GM12801 (cell line): ENCODE results near the gene CAMK4.

Experiments used
- CTCF ChIP-seq: IDR thresholded peaks from one replicate; pipeline ENCODE4 v1.5.1; 2011; ENCODE audit warnings: control low read depth; ENCODE audit not compliant: insufficient read length; ENCODE audit errors: extremely low read depth

Gene CAMK4

GRCh38 chr5:111299831-111300432 lies 75.7 kb downstream of the CAMK4 start:
- no peak for TF ChIP-seq CTCF

- TF ChIP-seq CTCF: no peak
Observed at GRCh38 chr5:111301264-111301663, 77.1 kb downstream of the CAMK4 start.

- no peak for TF ChIP-seq CTCF
Observed at GRCh38 chr5:111308951-111309350, 84.8 kb downstream of the CAMK4 start.

DNA sequence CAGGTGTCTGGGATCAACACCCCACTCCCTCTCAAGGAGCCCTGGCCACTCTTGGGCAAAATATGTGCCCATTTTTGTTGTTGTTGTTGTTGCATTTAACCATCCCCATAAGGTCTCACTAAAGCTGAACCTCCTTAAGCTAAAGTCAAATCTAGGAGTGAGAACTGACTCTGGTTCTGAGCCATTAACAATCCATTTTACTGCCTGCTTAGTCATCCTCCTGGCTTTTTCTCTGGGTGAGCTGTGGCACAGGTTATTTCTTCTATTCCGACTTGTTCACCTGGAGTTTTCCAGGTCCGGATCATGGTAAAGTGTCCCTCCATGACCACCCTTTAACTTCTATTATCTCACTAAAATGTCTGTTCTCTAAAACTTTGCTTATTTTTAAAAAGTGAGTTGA lies 85.2 kb downstream of the CAMK4 start:
- no peak for TF ChIP-seq CTCF

DNA sequence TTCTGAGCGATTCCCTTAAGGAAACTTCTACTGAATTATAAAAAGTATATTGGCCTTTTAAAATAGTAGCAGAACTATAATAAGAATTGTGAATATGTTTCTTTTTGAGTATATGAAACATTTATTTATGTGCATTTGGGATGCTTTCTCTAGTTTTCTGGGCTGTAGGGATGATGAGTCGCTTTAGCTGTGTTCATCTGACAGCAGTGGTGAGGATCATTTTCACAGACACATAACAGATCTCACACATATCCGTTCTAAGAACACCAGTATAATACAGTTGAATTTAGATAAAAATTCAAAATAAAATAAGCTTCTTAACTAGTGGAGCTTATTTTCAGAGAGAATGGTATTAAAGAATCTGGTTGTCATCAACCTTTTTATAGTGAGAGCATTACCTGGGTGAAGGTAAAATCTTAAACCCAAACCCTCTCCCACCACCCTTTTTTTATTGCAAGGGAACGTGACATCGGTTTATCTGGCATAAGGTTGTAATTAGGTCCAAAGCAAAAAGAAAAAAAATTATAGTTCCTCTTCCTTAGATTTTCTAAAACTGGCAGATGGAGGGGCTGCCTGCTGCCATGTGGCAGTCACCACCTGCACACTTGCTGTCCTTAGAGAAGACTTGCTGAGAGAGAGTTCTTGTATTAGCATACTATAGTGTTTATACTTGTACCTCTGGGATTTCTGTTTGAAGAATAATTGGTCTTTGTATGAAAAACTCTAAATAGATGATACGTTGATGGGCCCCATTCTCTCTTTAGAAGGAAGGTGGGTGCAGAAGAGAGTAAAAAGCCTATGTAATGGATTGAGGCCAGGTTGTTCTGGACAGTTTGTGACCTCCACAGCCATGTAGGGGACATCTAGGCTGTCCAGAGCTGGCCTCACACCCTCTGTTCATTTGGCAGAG lies 86.8 kb downstream of the CAMK4 start:
- TF ChIP-seq CTCF: no peak

- TF ChIP-seq CTCF: no peak
Observed at GRCh38 chr5:111311666-111312065, 87.5 kb downstream of the CAMK4 start.

DNA sequence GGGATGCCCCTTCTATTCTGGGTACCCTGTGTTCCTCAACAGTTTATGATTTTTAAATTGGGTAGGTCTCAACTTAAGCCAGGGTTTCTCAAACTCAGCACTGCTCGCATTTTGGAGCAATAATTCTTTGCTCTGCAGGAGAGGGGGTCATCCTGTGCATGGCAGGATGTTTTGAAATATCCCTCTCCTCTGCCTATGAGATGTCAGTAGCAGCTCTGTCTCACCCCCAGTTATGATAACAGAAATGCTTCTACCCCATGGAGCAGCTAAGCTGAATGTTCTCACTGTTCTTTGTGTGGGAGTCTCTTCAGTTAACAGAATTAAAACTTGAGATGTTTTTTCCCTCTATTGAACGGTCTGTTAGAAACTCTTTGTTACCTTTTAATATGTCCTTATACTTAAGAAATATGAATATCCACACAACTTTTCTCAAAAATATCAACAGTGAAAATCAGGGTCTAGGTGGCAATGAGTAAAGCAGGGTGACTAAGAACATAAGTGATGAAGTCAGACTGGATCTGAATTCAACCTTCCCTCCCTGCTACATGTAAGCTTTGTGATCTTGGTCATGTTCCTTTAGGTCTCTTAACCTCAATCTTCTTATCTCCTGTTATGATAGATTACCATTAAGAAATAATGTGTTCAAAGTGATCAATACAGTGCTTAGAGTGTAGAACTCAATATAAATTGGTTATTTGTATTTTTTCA lies 89.0 kb downstream of the CAMK4 start:
- TF ChIP-seq CTCF: no peak
